CD4-positive, alpha-beta T cell (primary cell): ENCODE data around the gene FAM3D. TPM values are rescaled to one million over a fixed set of nuclear protein-coding genes. Genes with fewer than 3 reads are reported as not detected.

Experiments used
- ATAC-seq: fragments of 200-7000 bp; cut with Tn5 transposase; one replicate; pipeline ENCODE4 v1.10.0; 2022; ENCODE audit warnings: mild to moderate bottlenecking; ENCODE audit not compliant: poor library complexity
- CTCF ChIA-PET: fragments of 350-600 bp; sonication (Branson Sonifier 250); formaldehyde crosslinking; loops from one replicate; lab custom pipeline; 2021; ENCODE audit warnings: antibody characterized with exemption, inconsistent platforms; lab: Charles Lee
- POLR2A ChIA-PET: fragments of 350-600 bp; sonication (Branson Sonifier 250); formaldehyde crosslinking; loops from one replicate; lab custom pipeline; 2021; ENCODE audit warnings: antibody characterized with exemption, inconsistent platforms; lab: Charles Lee
- DNase-seq, 14 experiments: peaks; one replicate each; pipeline ENCODE4 v3.0.0-alpha.2; 2013 to 2020; ENCODE audit warnings: mixed read lengths in 2 of 14
- H3K27ac ChIP-seq, 2 donors: one replicate each; pipeline versions ENCODE4 v1.5.1 to v1.7.0; 2013; ENCODE audit warnings: low read length in 2 of 2, low read depth in 1 of 2, mild to moderate bottlenecking in 1 of 2
- H3K27me3 ChIP-seq, 2 experiments: 1 replicate in 1 of 2; 2 replicates in 1 of 2; pipeline versions ENCODE4 v1.6.1 to v1.7.0; 2013; ENCODE audit warnings: low read length in 2 of 2, control low read depth in 1 of 2, mild to moderate bottlenecking in 1 of 2, moderate library complexity in 1 of 2; ENCODE audit not compliant: insufficient read depth in 2 of 2, control insufficient read depth in 1 of 2
- H3K36me3 ChIP-seq: one replicate; pipeline ENCODE4 v1.6.1; 2013; ENCODE audit warnings: low read length, control low read depth; ENCODE audit not compliant: insufficient read depth
- H3K4me1 ChIP-seq: one replicate; pipeline ENCODE4 v1.6.1; 2013; ENCODE audit warnings: low read length, control low read depth; ENCODE audit not compliant: insufficient read depth
- H3K4me3 ChIP-seq: one replicate; pipeline ENCODE4 v1.5.1; 2013; ENCODE audit warnings: mild to moderate bottlenecking, low read length, moderate library complexity
- H3K9me3 ChIP-seq, 2 experiments: 1 replicate in 1 of 2; 2 replicates in 1 of 2; pipeline versions ENCODE4 v1.6.1 to v1.7.0; 2013; ENCODE audit warnings: low read length in 2 of 2, mild to moderate bottlenecking in 2 of 2, control low read depth in 1 of 2, moderate library complexity in 1 of 2; ENCODE audit not compliant: control insufficient read depth in 1 of 2, insufficient read depth in 1 of 2
- H3K27ac Mint-ChIP-seq: one replicate; pipeline ENCODE4 v1.8.0; 2020; ENCODE audit warnings: mixed read lengths
- H3K27me3 Mint-ChIP-seq: one replicate; pipeline ENCODE4 v1.8.0; 2021; ENCODE audit warnings: mixed read lengths
- H3K36me3 Mint-ChIP-seq: one replicate; pipeline ENCODE4 v1.8.0; 2021; ENCODE audit warnings: low read depth, mixed read lengths
- H3K4me1 Mint-ChIP-seq: one replicate; pipeline ENCODE4 v1.8.0; 2021; ENCODE audit warnings: low read depth, mixed read lengths
- H3K4me3 Mint-ChIP-seq: one replicate; pipeline ENCODE4 v1.8.0; 2020; ENCODE audit warnings: mild to moderate bottlenecking, mixed read lengths
- H3K9me3 Mint-ChIP-seq: one replicate; pipeline ENCODE4 v1.8.0; 2020; ENCODE audit warnings: mixed read lengths
- intact Hi-C, 2 experiments: fragments of 100-400 bp; cut with DNase I in 1 of 2; cut with micrococcal nuclease in 1 of 2; formaldehyde crosslinking; loops; one replicate each; pipeline versions ENCODE4 v1.15.1 to v1.9.0; 2023 to 2025; cut with DNase I, micrococcal nuclease
- total RNA-seq, 174 experiments: library from RNA in 2 of 174; stranded (reverse) in 2 of 174; gene quantifications; one replicate each; pipeline ENCODE4 v1.2.3 and lab custom pipeline; 2021 to 2026
- TF ChIP-seq, protein P1 (sequence below): fragments of 200-600 bp; IDR thresholded peaks from one replicate; pipeline ENCODE4 v1.8.0; 2022; ENCODE audit warnings: antibody characterized with exemption, mild to moderate bottlenecking

The FAM3D gene
- total RNA-seq, 2 experiments from 2014 or later = not detected

GRCh38 chr3:58626841-58627569 is 39.6 kb downstream of the FAM3D start:
- H3K27ac ChIP-seq = no peak overlapping the region
- no peak overlapping the region for H3K4me3 Mint-ChIP-seq
- ChIA-PET POLR2A (no interaction called here), CTCF (no interaction called here)
- no peak for DNase-seq
- no peak overlapping the region for H3K27ac Mint-ChIP-seq
- intact Hi-C loops = no loop called here
- TF ChIP-seq, protein P1, sequence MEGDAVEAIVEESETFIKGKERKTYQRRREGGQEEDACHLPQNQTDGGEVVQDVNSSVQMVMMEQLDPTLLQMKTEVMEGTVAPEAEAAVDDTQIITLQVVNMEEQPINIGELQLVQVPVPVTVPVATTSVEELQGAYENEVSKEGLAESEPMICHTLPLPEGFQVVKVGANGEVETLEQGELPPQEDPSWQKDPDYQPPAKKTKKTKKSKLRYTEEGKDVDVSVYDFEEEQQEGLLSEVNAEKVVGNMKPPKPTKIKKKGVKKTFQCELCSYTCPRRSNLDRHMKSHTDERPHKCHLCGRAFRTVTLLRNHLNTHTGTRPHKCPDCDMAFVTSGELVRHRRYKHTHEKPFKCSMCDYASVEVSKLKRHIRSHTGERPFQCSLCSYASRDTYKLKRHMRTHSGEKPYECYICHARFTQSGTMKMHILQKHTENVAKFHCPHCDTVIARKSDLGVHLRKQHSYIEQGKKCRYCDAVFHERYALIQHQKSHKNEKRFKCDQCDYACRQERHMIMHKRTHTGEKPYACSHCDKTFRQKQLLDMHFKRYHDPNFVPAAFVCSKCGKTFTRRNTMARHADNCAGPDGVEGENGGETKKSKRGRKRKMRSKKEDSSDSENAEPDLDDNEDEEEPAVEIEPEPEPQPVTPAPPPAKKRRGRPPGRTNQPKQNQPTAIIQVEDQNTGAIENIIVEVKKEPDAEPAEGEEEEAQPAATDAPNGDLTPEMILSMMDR = no peak
- H3K9me3 Mint-ChIP-seq = no peaks in the 10 kb centered on the region
- no peaks in the 10 kb centered on the region for H3K36me3 Mint-ChIP-seq
- H3K4me1 ChIP-seq = peaks cover 3% of the 10 kb centered on the region
- no peaks in the 10 kb centered on the region for H3K9me3 ChIP-seq
- H3K4me1 Mint-ChIP-seq = no peaks in the 10 kb centered on the region
- ATAC-seq = no peak
- H3K4me3 ChIP-seq = no peak overlapping the region
- no peaks in the 10 kb centered on the region for H3K27me3 Mint-ChIP-seq
- no peaks in the 10 kb centered on the region for H3K36me3 ChIP-seq
- H3K27me3 ChIP-seq = peaks cover 0 to 4% of the 10 kb centered on the region in 2 experiments

DNA sequence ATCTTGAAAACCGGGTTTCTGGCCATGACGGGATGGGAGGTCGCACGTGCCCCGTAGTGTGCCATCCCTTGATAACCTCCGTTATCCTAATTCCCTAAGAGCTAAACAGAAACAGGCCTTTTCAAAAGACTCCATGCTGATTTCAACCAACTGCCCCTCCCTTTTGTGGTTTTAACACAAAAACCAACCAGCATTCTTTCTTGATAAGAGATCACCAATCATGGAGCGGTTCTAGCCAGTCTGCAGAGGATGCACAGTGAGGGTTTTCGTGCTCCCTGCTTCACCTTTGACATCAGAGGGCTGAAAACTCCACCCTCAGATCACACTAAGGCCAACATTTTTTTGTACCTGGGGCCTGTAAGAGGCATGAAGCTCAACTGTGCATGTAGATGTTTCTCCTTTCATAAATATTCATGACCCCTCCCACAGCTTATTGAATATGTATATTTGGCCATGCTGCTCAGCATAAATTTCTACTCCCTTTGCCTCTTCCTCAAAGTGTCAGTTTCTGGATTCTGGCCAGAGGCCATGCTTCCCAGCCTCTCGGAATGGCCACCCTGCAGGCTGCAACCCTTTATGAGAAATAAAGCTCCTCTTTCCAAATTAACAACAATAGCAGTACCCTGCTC is 41.3 kb downstream of the FAM3D start:
- no peak overlapping the region for H3K4me3 Mint-ChIP-seq
- TF ChIP-seq, protein P1 = no peak
- no peaks in the 10 kb centered on the region for H3K9me3 ChIP-seq
- ChIA-PET CTCF (no interaction called here), POLR2A (no interaction called here)
- no peak for DNase-seq
- H3K27me3 Mint-ChIP-seq = no peaks in the 10 kb centered on the region
- no peaks in the 10 kb centered on the region for H3K9me3 Mint-ChIP-seq
- H3K36me3 ChIP-seq = no peaks in the 10 kb centered on the region
- no peak overlapping the region for H3K27ac ChIP-seq
- no peak overlapping the region for H3K4me3 ChIP-seq
- ATAC-seq = no peak
- no peaks in the 10 kb centered on the region for H3K36me3 Mint-ChIP-seq
- H3K4me1 ChIP-seq = peaks cover 2% of the 10 kb centered on the region
- no peak overlapping the region for H3K27ac Mint-ChIP-seq
- H3K27me3 ChIP-seq = no peaks in the 10 kb centered on the region
- no peaks in the 10 kb centered on the region for H3K4me1 Mint-ChIP-seq
- intact Hi-C loops = no loop called here

DNA sequence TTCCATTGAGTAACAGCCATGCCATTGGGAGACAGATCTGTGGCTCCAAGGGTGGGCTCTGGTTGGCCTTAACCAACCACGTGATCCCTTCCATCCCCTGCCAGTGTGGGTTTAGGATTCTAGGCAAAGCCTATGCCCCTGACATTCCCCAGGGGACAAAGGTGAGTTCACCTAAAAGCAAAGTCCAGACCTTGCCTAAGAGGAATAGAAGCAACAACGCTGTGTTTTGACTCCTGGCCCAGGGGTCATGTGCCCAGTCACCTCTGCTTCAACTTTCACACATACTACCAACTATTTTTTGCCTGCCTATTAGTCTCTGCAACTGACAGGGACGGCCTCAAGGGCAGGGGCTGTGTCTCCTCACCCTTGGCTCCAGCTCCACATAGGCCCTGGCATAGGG is 42.0 kb downstream of the FAM3D start:
- H3K9me3 ChIP-seq = no peaks in the 10 kb centered on the region
- intact Hi-C loops = no loop called here
- Mint-ChIP-seq H3K9me3 (no peaks in the 10 kb centered on the region), H3K4me1 (no peaks in the 10 kb centered on the region), H3K4me3 (no peak overlapping the region), H3K27me3 (no peaks in the 10 kb centered on the region), H3K36me3 (no peaks in the 10 kb centered on the region), H3K27ac (no peak overlapping the region)
- no peaks in the 10 kb centered on the region for H3K36me3 ChIP-seq
- TF ChIP-seq, protein P1 = no peak
- POLR2A ChIA-PET = no interaction called here
- no peak for ATAC-seq
- no peak overlapping the region for H3K4me3 ChIP-seq
- no peaks in the 10 kb centered on the region for H3K27me3 ChIP-seq
- CTCF ChIA-PET = no interaction called here
- H3K4me1 ChIP-seq = no peaks in the 10 kb centered on the region
- no peak overlapping the region for H3K27ac ChIP-seq
- no peak for DNase-seq
